ENCODE data around the gene S100A2. TPM values are rescaled to one million over a fixed set of nuclear protein-coding genes. Genes with fewer than 3 reads are reported as not detected.

The S100A2 gene
- total RNA-seq, 1 experiment from 2014 or later = 4.5 TPM

GRCh38 chr1:153612111-153612754, 46.6 kb upstream of the S100A2 start:
- ChIA-PET CTCF (no interaction called here), POLR2A (ENCODE audit: low non-redundant PET) (no interaction called here)
- BruUV-seq (replicated peaks) = no TSS peak

GRCh38 chr1:153611356-153611755, 45.7 kb upstream of the S100A2 start:
- TF ChIP-seq CTCF (conservative IDR thresholded peaks at IDR 0.05; ENCODE audit: low read depth, low read length) = no peak
- TF ChIP-seq EZH2 (IDR thresholded peaks at IDR 0.05; ENCODE audit: borderline replicate concordance, low read depth, low read length, poor library complexity, severe bottlenecking) = no peak
- DNase-seq (ENCODE audit: low spot score) = no peak
- Histone ChIP-seq H3K27ac (ENCODE audit: low read depth, low read length, poor library complexity, severe bottlenecking) (no peak overlapping the region), H3K9me3 (ENCODE audit: low read depth, low read length, poor library complexity, severe bottlenecking) (no peaks in the 10 kb centered on the region), H3K36me3 (ENCODE audit: insufficient read depth, low read length, poor library complexity, severe bottlenecking) (no peaks in the 10 kb centered on the region), H3K4me1 (ENCODE audit: insufficient read depth, low read length, poor library complexity, severe bottlenecking) (no peaks in the 10 kb centered on the region), H3K4me3 (ENCODE audit: low read depth, low read length, poor library complexity, severe bottlenecking) (no peak overlapping the region), H3K27me3 (replicated peaks; ENCODE audit: insufficient read depth, low read depth, low read length, poor library complexity) (no peaks in the 10 kb centered on the region)
- POLR2A ChIA-PET (ENCODE audit: low non-redundant PET) = interaction anchor here (0.6 kb wide), 1 partner anchor 1653 kb away, joined by 6 read pairs; no protein-coding TSS in a partner anchor
- no TSS peak for BruUV-seq (replicated peaks)
- intact Hi-C loops (cut with micrococcal nuclease; ENCODE audit: unreplicated experiment) = no loop called here
- CTCF ChIA-PET = interaction anchor here (0.6 kb wide), 1 partner anchor 334 kb away, joined by 4 read pairs; no protein-coding TSS in a partner anchor

More at GRCh38 chr1:153612111-153612754, 46.6 kb upstream of the S100A2 start:
- DNase-seq (ENCODE audit: low spot score) = no peak
- TF ChIP-seq CTCF (conservative IDR thresholded peaks at IDR 0.05; ENCODE audit: low read depth, low read length) (no peak), EZH2 (IDR thresholded peaks at IDR 0.05; ENCODE audit: borderline replicate concordance, low read depth, low read length, poor library complexity, severe bottlenecking) (no peak)
- Histone ChIP-seq H3K4me1 (ENCODE audit: insufficient read depth, low read length, poor library complexity, severe bottlenecking) (no peaks in the 10 kb centered on the region), H3K27ac (ENCODE audit: low read depth, low read length, poor library complexity, severe bottlenecking) (no peak overlapping the region), H3K4me3 (ENCODE audit: low read depth, low read length, poor library complexity, severe bottlenecking) (no peak overlapping the region), H3K9me3 (ENCODE audit: low read depth, low read length, poor library complexity, severe bottlenecking) (no peaks in the 10 kb centered on the region), H3K36me3 (ENCODE audit: insufficient read depth, low read length, poor library complexity, severe bottlenecking) (no peaks in the 10 kb centered on the region), H3K27me3 (replicated peaks; ENCODE audit: insufficient read depth, low read depth, low read length, poor library complexity) (no peaks in the 10 kb centered on the region)
- intact Hi-C loops (cut with micrococcal nuclease; ENCODE audit: unreplicated experiment) = no loop called here

GRCh38 chr1:153610811-153611301, 45.2 kb upstream of the S100A2 start:
- ChIA-PET POLR2A (ENCODE audit: low non-redundant PET) (interaction anchor here (0.6 kb wide), 1 partner anchor 1654 kb away, joined by 6 read pairs; no protein-coding TSS in a partner anchor), CTCF (interaction anchor here (0.6 kb wide), 1 partner anchor 334 kb away, joined by 4 read pairs; no protein-coding TSS in a partner anchor)
- no peak overlapping the region for H3K4me3 ChIP-seq (ENCODE audit: low read depth, low read length, poor library complexity, severe bottlenecking)
- no peaks in the 10 kb centered on the region for H3K27me3 ChIP-seq (replicated peaks; ENCODE audit: insufficient read depth, low read depth, low read length, poor library complexity)
- TF ChIP-seq EZH2 (IDR thresholded peaks at IDR 0.05; ENCODE audit: borderline replicate concordance, low read depth, low read length, poor library complexity, severe bottlenecking) = no peak
- BruUV-seq (replicated peaks) = no TSS peak
- no peaks in the 10 kb centered on the region for H3K4me1 ChIP-seq (ENCODE audit: insufficient read depth, low read length, poor library complexity, severe bottlenecking)
- no peak for DNase-seq (ENCODE audit: low spot score)
- H3K36me3 ChIP-seq (ENCODE audit: insufficient read depth, low read length, poor library complexity, severe bottlenecking) = no peaks in the 10 kb centered on the region
- H3K9me3 ChIP-seq (ENCODE audit: low read depth, low read length, poor library complexity, severe bottlenecking) = no peaks in the 10 kb centered on the region
- intact Hi-C loops (cut with micrococcal nuclease; ENCODE audit: unreplicated experiment) = no loop called here
- H3K27ac ChIP-seq (ENCODE audit: low read depth, low read length, poor library complexity, severe bottlenecking) = no peak overlapping the region

All from A673 (cell line).